Astrocyte of the spinal cord (primary cell): ENCODE measurements around the gene FBN2.
"Not testable (repeated sequence)": the region's sequence is repeated elsewhere in the genome, so short reads cannot be mapped to it uniquely, and the experiment has no call there.

Experiments used
- DNase-seq: peaks from one replicate; pipeline ENCODE4 v3.0.0; 2011; ENCODE audit warnings: low read depth, low spot score
- H3K4me3 ChIP-seq: 2 replicates; pipeline ENCODE4 v1.5.1; 2011; ENCODE audit warnings: low read depth, mild to moderate bottlenecking, low read length, moderate library complexity
- CTCF ChIP-seq: IDR thresholded peaks from 2 replicates; pipeline ENCODE4 v1.5.1; 2012; ENCODE audit warnings: low read depth, mild to moderate bottlenecking, low read length, inconsistent platforms
- in situ Hi-C: cut with HindIII; loops from 2 replicates; pipeline ENCODE4 v1.10.0; 2017; ENCODE audit warnings: low sequenced_read_pairs

Gene FBN2

GRCh38 chr5:128331261-128331660 lies 206.8 kb downstream of the FBN2 start:
- DNase-seq: no peak

GRCh38 chr5:128329386-128329939 lies 208.6 kb downstream of the FBN2 start:
- DNase-seq: no peak
- H3K4me3 ChIP-seq: no peak overlapping the region
- in situ Hi-C loops: no loop called here
- TF ChIP-seq CTCF: no peak

More at GRCh38 chr5:128331261-128331660, 206.8 kb downstream of the FBN2 start:
- in situ Hi-C loops: no loop called here
- H3K4me3 ChIP-seq: no peak overlapping the region
- TF ChIP-seq CTCF: no peak

- no peak for DNase-seq
- in situ Hi-C loops: no loop called here
- no peak overlapping the region for H3K4me3 ChIP-seq
- no peak for TF ChIP-seq CTCF
Observed at GRCh38 chr5:128328446-128328845, 209.6 kb downstream of the FBN2 start.

- TF ChIP-seq CTCF: no peak
- DNase-seq: no peak
- in situ Hi-C loops: no loop called here
Observed at GRCh38 chr5:128328007-128328406, 210.0 kb downstream of the FBN2 start.

GRCh38 chr5:128321418-128321817 lies 216.6 kb downstream of the FBN2 start:
- in situ Hi-C loops, H3K4me3 ChIP-seq, DNase-seq: not testable (repeated sequence)

More at GRCh38 chr5:128328007-128328406, 210.0 kb downstream of the FBN2 start:
- H3K4me3 ChIP-seq: no peak overlapping the region

- in situ Hi-C loops: no loop called here
- no peak for TF ChIP-seq CTCF
- H3K4me3 ChIP-seq: no peak overlapping the region
Observed at GRCh38 chr5:128318691-128319090, 219.4 kb downstream of the FBN2 start.

GRCh38 chr5:128317481-128317880 lies 220.6 kb downstream of the FBN2 start:
- no peak for DNase-seq
- no peak for TF ChIP-seq CTCF
- in situ Hi-C loops: no loop called here
- H3K4me3 ChIP-seq: no peak overlapping the region

More at GRCh38 chr5:128318691-128319090, 219.4 kb downstream of the FBN2 start:
- DNase-seq: no peak
